GM12865 (cell line): ENCODE results near the gene TLE6.
"Not testable (repeated sequence)": the region's sequence is repeated elsewhere in the genome, so short reads cannot be mapped to it uniquely, and the experiment has no call there.

Source experiments
- DNase-seq: peaks from one replicate; pipeline ENCODE4 v3.0.0; 2010; ENCODE audit warnings: low read depth
- H3K4me3 ChIP-seq: 2 replicates; pipeline ENCODE4 v1.5.1; 2011; ENCODE audit warnings: mild to moderate bottlenecking, low read depth, low read length, control low read depth
- TF ChIP-seq, protein P1 (sequence below): IDR thresholded peaks from 2 replicates; pipeline ENCODE4 v1.5.1; 2011; ENCODE audit warnings: low read length, control low read depth, low read depth, inconsistent platforms; ENCODE audit not compliant: insufficient read depth; ENCODE audit errors: missing control alignments

Gene TLE6

DNA sequence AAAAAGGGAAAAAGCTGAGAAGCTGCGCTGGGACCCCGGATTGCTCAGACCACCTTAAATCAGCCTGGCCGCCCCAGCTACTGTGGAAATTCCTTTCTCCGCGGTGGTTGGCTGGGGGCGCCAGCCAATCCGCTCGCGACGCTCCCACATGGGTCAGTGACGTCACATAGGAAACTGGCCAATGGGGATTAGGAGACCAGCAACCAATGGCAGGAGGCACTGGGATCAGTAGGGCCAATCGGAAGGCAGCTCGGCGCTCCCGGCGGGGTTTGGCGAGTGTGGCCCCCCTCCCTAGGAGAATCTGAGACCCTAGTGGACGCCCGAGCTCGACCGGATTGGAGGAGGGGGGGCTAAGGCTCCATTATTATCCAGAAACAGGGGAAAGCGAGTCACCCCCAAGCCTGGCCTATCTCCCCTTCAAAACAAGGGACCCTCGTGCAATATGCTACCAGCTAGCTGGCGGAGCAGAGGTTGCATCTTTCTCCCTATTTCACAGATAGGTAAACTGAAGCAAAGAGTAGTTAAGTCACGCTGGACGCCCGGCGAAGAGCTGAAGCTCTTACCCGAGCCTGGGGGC lies 58.3 kb downstream of the TLE6 start:
- peak; percentile 99 for DNase-seq

DNA sequence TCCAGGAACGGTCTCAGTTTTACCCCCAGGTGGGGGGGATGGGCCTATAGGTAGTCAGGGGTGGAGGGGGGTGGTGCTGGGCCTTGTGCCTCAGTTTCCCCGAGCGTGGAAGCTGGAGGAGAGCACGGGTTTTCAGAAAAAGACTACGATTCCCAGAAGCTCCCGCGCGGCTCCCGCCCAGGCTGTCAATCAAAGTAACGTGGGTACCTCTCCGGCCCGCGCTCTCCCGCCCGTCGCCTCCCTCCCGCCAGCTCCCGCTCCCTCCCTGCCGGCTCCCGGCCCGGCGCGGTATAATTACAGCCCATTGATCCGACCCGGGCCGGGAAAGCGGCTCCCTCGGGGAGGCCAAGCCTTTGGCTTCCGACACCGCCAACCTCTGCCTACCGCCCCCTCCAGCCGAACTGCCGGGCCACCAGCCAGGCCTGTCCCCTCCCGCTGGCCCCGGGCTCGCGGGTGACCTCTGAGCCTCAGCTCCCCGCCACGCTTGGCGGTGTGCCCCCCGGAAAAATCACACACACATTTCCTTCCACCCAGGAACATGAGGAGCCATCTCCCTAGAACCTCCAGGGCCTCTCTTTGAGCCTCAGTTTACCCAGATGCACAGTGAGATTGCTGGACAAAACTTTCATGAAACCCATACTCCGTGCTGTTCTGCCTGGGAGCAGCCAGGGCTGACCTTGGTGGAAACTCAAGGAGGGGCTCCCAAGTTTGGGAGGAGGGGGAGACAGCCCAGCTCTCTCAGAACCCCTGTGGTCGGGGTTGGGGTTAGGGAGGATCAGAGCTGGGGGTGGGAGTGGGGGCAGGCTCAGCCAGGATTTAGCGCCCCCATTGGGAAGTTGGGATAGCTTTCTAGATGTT lies 59.0 kb downstream of the TLE6 start:
- peak; percentile 90 for DNase-seq
- TF ChIP-seq, protein P1, sequence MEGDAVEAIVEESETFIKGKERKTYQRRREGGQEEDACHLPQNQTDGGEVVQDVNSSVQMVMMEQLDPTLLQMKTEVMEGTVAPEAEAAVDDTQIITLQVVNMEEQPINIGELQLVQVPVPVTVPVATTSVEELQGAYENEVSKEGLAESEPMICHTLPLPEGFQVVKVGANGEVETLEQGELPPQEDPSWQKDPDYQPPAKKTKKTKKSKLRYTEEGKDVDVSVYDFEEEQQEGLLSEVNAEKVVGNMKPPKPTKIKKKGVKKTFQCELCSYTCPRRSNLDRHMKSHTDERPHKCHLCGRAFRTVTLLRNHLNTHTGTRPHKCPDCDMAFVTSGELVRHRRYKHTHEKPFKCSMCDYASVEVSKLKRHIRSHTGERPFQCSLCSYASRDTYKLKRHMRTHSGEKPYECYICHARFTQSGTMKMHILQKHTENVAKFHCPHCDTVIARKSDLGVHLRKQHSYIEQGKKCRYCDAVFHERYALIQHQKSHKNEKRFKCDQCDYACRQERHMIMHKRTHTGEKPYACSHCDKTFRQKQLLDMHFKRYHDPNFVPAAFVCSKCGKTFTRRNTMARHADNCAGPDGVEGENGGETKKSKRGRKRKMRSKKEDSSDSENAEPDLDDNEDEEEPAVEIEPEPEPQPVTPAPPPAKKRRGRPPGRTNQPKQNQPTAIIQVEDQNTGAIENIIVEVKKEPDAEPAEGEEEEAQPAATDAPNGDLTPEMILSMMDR, result no peak
- H3K4me3 ChIP-seq, result peak overlapping the region; percentile 90

More for the DNA sequence above, 58.3 kb downstream of the TLE6 start:
- TF ChIP-seq, protein P1, result peak; percentile 7
- H3K4me3 ChIP-seq, result peak overlapping the region; percentile 90

DNA sequence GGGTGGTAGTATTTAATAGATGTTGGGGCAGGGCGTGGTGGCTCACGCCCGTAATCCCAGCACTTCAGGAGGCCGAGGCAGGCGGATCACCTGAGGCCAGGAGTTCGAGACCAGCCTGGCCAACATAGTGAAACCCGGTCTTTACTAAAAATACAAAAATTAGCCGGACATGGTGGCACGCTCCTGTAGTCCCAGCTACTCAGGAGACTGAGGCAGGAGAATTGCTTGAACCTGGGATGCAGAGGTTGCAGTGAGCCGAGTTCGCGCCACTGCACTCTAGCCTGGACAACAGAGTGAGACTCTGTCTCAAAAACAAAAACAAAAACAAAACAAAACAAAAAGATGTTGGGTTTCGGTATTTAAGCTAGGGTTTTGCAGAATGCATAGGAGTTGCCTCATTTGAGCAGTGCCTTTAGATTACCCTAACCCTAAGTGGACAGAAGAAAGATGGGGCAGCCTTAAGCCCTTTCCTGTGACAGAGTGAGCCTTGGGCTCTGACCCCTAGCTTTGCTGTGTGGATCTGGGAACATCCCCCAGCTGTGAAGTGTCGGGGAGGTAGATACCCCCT lies 59.7 kb downstream of the TLE6 start:
- not testable (repeated sequence) for DNase-seq, H3K4me3 ChIP-seq

DNA sequence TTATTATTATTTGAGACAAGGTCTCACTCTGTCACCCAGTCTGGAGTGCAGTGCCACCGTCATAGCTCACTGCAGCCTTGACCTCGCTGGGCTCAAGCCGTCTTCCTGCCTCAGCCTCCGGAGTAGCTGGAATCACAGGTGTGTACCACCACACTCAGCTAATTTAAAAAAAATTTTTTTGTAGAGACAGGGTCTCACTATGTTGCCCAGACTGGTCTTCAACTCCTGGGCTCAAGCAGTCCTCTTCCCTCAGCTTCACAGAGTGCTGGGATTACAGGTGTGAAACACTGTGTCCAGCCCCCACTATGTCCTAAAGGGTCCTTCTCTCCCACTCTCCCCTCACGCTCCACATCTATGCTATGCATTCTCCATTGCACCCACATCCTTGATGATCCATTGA lies 60.9 kb downstream of the TLE6 start:
- no peak overlapping the region for H3K4me3 ChIP-seq
- TF ChIP-seq, protein P1, result no peak
- DNase-seq, result no peak

DNA sequence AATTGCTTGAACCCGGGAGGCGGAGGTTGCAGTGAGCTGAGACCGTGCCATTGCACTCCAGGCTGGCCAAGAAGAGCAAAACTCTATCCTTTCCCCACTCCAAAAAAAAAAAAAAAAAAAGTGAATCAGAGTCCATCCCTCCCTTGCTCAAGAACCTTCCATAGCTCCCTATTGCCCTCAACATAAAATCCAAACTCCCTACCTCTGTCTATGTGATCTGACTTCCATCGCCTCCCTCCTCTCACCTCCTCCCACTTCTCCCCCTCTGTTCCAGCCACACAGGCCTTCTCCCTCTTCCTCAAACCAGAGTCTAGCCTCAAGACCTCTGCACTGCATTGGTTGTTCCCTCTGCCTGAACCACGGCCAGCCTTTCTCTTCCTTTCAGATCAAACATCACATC lies 61.8 kb downstream of the TLE6 start:
- TF ChIP-seq, protein P1, result no peak
- no peak overlapping the region for H3K4me3 ChIP-seq
- no peak for DNase-seq

DNA sequence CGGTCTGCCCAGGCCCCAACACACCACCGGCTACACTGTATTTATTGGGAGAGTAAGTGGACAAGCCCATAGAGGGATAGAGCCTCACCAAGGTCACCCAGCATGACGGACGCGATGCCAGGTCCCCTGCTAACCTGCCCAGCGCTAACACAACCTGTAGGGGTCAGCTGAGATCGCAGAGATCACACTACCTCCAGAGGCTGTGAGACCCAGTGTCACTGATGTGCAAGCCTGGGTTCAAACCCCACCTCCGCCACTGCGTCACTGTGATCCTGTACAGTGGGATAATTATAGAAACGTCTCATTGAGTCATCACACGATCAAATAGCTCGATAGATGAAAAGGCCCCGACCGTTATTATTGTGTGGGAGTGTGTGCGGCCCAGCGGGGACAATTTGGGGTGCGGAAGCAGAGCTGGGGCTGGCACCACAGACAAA lies 62.3 kb downstream of the TLE6 start:
- DNase-seq, result no peak
- TF ChIP-seq, protein P1, result no peak

DNA sequence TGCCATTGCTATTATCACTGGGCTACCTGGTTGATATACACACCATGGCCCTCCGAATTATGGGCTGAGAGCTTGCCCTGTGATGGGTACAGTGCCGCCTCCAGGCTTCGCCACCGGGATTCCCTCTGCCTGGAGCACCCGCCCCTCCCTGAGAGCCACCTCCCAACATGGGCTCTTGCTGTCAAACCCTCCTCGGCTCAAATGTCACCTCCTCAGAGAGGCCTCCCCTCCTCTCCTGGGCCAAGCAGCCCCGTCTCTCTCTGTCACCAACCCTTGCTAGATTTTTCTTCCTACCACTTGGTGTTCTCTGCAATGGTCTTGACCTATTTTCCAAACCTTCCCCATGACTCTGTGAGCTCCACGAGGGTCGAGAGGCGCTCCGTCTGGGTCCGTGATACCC lies 64.0 kb downstream of the TLE6 start:
- no peak overlapping the region for H3K4me3 ChIP-seq
- TF ChIP-seq, protein P1, result no peak
- no peak for DNase-seq

More for the DNA sequence above, 62.3 kb downstream of the TLE6 start:
- H3K4me3 ChIP-seq, result no peak overlapping the region
